Activated T-cell treated with anti-CD3 and anti-CD28 coated beads for 1 hour (primary cell): ENCODE measurements around the gene MEIOSIN.
A peak's percentile ranks its signal among the peaks of the same experiment; 100 is the strongest.

Experiments
- DNase-seq: peaks from one replicate; pipeline ENCODE4 v3.0.0-alpha.2; 2020; ENCODE audit warnings: low read depth

The MEIOSIN gene

GRCh38 chr19:45765702-45766295, 32.6 kb downstream of the MEIOSIN start:
- DNase-seq, result no peak

GRCh38 chr19:45766296-45766868, 33.1 kb downstream of the MEIOSIN start:
- no peak for DNase-seq

GRCh38 chr19:45766869-45767346, 33.7 kb downstream of the MEIOSIN start:
- DNase-seq, result no peak

GRCh38 chr19:45767410-45767880, 34.2 kb downstream of the MEIOSIN start:
- DNase-seq, result no peak

- DNase-seq, result no peak
These were observed 34.8 kb downstream of the MEIOSIN start for GRCh38 chr19:45767881-45768654.

DNA sequence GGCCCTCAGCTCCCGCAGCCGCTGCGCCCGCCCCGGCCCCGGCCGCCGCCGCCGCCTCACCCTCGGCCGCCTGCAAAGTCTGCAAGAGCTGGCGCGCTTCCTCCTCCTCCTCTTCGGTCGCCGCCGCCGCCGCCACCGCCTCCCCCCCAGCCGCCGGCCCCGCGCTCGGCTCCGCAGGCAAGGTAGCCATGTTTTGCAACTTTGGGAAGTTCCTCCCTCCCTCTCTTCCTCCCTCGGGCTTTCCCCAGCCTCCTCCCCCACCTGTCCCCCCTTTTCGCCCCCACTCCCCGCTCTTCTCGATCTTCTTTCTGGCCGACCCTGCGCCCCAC, 35.4 kb downstream of the MEIOSIN start:
- DNase-seq, result no peak

DNA sequence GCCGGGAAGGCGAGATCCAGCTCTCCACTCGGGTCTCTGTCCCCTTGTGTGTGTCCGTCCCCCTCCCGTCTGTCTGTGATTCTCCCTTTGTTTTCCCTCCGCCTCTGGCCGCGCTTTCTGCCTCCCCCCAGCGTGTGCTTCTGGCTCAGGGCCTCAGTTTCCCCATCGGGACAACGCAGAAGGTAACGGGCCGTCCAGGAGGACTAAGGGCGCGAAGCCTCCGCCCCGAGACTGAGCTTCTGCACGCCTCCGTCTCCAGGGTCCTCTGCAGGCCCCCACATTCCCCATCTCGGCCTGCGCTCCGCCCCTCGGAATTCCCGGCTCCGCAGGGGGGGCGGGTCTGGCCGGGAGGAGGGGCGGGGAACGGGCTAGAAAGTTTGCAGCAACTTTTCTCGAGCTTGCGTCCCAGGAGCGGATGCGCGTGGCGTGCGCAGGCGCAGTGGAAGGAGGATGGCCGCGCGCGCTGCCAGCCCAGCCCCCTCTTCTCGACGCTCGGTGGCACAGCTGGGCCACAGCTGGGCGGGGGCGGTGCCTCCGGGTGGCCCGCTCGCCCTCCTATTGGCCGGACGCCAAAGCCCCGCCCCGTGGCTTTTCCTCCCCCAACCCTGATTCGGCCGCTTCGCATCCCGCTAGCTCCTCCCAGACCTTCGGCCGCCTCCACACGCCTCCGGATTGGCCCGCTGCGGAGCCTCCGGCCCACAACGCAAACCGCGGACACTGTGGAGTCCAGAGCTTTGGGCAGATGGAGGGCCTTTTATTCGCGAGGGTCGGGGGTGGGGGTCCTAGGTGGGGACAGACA, 35.9 kb downstream of the MEIOSIN start, which contains the start of gene SIX5:
TSS of gene SIX5 (minus strand) at position 269 of the 799 bp plus-strand sequence. CDS start 408 bp downstream, outside the sequence.
- peak; percentile 86 for DNase-seq

GRCh38 chr19:45769821-45770191, 36.6 kb downstream of the MEIOSIN start:
- peak; percentile 44 for DNase-seq

GRCh38 chr19:45770192-45771101, 37.2 kb downstream of the MEIOSIN start:
- DNase-seq, result peak; percentile 91

DNA sequence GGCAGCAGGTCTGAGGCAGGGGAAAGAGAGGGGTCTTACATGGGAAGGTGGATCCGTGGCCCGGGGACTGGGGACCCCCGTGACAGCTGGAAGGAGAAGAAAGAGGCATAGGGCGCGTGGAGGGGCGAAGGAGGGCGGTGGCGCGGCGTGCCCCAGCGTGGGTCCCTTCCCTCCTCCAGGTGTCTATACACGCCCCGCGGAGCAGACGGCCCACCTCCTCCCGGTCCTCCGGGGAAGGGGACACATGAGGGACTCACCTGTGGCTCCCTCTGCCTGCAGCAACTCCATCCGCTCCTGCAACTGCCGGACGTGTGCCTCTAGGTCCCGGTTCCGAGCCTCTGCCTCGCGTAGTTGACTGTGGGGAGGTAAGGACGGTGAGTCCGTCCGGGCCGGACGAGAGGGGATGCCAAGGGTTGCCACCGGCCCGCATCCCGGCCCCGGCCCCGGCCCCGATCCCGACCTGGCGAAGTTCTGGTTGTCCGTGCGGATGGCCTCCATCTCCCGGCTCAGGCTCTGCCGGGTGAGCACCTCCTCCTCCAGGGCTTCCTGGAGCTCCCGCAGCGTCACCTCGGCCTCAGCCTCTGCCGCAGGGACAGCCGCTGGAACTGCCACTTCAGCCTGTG, 38.2 kb downstream of the MEIOSIN start:
- DNase-seq, result no peak

DNA sequence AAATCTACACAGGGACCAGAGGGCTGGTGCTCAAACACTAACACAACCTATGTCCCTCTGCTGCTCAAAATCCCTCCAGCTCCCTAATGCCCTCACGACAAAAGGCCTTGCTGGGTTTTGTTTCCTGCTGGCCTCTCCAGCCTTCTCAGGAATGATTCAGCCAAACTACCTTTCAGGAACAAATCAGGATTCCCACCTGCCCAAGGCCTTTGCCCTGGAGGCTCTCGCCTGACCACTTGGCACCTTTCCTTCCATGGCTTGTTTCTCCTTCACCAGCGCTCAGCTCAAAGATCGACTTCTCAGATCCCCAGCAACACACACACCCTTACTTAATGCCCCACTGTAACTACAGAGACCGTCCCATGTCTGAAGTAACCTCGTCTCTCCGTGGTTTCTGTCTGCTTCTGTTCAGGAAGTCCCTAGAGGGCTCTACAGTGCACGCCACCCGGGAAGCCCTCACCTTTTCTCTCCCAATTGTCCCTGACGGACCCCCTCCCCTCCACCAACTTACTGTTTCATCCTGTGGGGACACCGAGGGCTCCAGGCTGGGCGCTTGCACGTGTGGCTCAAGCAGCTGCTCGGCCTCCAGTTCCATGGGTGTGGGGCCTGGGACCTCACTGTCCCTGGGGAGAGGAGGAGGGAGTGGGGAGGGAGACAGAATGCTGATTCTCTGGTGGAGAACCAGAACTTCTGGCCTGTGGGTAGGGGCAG, 39.0 kb downstream of the MEIOSIN start:
- no peak for DNase-seq

DNA sequence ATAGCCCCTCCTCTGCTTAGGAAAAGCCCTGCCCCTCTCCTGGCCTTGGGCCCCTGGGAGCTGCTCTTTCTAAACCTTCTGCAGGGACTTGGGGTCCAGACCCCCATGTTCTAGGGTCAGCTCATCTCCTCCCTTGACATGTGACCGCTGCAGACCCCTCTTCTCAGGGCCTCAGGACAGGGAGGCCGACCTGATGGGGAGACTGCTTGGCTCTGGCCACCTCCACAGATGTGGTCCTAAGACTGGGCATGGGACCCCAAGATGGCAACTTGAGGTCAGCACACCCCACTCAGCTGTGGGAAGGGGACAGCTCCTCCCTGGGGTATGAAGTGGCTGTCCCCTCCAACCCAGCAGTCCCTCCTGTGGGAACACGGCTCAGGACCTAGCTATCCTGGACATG, 39.7 kb downstream of the MEIOSIN start:
- no peak for DNase-seq

- no peak for DNase-seq
These were observed 40.1 kb downstream of the MEIOSIN start for GRCh38 chr19:45773384-45773783.

- DNase-seq, result no peak
These were observed 41.5 kb downstream of the MEIOSIN start for GRCh38 chr19:45774765-45775164.

DNA sequence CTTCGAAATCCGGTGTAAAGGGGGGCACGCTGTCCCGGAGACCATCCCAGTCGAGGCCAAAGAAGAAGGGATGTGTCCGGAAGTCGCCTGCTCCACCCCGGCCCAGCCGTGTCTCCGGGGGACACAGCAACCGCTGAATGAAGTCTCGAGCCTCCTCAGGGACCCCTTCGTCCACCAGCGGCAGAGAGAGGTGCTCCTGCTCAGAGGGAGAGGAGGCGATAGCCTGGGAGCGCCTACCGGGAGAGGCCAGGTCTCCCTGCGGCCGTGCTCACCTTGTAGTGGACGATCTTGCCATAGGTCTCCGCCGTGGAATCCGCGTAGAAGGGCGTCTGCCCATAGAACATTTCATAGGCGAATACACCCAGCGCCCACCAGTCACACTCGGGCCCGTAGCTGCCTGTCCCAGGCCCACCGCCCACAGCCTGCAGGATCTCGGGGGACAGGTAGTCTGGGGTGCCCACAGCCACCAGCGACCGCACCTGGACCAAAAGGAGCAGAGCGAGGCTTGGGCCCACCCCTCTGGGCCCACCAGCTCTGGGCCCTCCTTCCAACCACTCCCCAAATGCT, 44.2 kb downstream of the MEIOSIN start:
- DNase-seq, result no peak

- no peak for DNase-seq
These were observed 44.9 kb downstream of the MEIOSIN start for GRCh38 chr19:45778010-45778661.

DNA sequence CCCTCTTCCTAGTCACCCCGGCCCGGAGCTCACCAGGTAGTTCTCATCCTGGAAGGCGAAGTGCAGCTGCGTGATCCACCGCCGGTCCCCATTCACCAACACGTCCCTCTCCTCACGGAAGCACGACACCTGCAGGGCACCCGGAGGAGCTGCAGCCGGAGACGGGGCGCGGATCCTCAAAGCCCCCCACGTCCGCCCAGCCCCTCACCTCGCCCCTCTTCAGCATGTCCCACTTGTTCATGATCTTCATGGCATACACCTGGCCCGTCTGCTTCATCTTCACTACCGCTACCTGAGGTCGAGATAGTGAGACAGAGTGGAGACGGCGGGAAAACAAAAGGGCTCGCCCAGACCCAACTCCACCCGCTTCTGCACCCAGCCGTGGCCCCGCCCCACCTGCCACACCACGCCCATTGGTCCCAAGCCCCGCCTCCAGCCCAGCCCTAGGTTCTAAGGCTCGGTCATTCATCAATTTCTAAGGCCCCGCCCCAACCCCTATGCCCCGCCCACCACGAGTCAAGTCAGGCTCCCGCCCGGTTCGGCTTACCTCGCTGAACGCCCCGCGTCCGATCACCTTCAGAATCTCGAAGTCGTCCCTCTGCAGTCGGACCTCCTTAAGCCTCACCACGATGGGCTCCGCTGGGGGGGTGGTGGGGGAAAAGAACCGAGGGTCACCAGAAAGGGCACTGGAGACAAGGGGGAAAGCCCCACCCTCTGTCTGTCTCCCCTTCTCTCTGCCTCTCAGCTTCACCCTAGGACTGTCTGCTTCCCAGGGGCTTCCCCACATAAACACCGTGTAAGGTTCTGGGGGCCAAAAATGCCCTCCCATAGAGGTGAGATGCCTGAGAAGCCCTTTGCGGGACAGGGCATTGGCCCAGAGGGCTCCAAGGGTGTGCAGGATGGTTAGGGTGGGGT, 46.2 kb downstream of the MEIOSIN start:
- DNase-seq, result peak; percentile 65

- DNase-seq, result no peak
These were observed 46.9 kb downstream of the MEIOSIN start for GRCh38 chr19:45780146-45780447.
